IPS-18c (cell line): Measurements from ENCODE around the gene MTMR1.

ENCODE experiments used
- H3K4me3 ChIP-seq: 2 replicates; pipeline ENCODE4 v1.7.0; 2013; ENCODE audit warnings: low read depth, mild to moderate bottlenecking, low read length, moderate library complexity; ENCODE audit not compliant: insufficient read depth
- H3K9me3 ChIP-seq: one replicate; pipeline ENCODE4 v1.6.1; 2013; ENCODE audit warnings: mild to moderate bottlenecking, low read length, moderate library complexity; ENCODE audit not compliant: control insufficient read depth, insufficient read depth

Gene MTMR1

GRCh38 chrX:150813922-150814321 is 120.7 kb downstream of the MTMR1 start:
- no peak overlapping the region for H3K4me3 ChIP-seq

More at GRCh38 chrX:150813922-150814321, 120.7 kb downstream of the MTMR1 start:
- peaks cover 2% of the 10 kb centered on the region for H3K9me3 ChIP-seq
